Effector CD4-positive, alpha-beta T cell (primary cell): ENCODE measurements around the gene GNG7.

ENCODE experiments used
- DNase-seq: peaks from one replicate; pipeline ENCODE4 v3.0.0-alpha.2; 2020
- total RNA-seq: gene quantifications from one replicate; lab custom pipeline; 2026; lab: John Stamatoyannopoulos, UW

The GNG7 gene
- 3.2 reads per million, percentile 12 among the genes with 10 or more reads in this experiment for total RNA-seq

DNA sequence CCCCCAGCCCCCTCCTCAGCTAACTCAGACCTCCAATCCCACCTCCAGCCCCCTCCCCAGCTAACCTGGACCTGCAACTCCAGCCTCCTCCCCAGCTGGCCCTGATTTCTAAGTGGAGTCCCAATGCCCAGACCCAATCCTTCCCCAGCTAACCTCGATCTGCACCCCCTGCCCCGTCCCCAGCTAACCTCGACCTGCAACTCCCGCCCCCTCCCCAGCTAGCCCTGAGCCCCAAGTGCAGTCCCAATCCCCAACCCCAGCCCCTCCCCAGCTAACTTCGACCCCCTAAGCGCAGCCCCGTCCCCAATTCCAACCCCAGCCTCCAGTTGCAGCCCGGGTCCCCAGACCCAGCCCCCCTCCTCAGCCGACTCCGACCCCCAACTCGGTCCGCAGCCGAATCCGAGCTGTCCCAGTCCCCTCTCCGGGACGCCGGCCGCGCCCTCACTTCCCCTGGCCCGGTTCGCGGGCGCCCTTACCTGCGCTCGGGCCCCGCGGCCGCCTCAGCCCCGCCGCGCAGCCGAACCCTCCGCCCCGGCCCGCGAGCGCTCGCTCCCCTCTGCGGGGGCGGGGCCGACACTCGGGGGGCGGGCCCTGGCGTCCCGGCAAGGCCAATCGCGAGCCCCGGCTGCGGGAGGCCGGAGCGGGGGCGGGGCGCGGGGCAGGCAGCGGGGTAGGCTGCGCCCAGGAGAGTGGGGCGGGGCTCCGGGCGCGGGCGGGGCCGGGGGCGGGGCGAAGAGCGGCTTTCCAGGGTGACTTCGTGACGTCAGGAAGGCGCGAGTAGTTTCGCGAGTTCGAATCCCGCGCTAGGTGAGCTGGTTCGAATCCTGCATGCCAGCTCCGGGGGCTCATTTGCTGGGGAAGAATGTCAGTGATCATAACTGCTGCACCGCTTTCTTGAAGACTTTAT, at the start of gene GNG7:
TSS of gene GNG7 (minus strand) at position 525 of the 907 bp plus-strand sequence. CDS start 182,006 bp downstream, outside the sequence.
- DNase-seq: peak; percentile 89

DNA sequence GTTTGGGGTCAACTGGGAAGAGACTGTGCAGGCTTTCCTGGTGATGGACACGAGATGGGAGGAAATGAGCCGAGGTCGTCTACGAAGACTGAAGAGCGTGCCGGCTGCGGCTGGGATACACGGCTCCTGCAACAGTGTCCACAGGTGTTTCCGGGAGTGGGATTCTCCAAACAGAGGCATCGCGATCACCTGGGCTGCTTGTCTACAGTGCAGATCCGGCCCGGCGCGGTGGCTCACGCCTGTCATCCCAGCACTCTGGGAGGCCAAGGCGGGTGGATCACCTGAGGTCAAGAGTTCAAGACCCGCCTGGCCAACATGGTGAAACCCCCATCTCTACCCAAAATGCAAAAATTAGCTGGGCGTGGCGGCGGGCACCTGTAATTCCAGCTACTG, 48.9 kb upstream of the GNG7 start:
- DNase-seq: no peak

DNA sequence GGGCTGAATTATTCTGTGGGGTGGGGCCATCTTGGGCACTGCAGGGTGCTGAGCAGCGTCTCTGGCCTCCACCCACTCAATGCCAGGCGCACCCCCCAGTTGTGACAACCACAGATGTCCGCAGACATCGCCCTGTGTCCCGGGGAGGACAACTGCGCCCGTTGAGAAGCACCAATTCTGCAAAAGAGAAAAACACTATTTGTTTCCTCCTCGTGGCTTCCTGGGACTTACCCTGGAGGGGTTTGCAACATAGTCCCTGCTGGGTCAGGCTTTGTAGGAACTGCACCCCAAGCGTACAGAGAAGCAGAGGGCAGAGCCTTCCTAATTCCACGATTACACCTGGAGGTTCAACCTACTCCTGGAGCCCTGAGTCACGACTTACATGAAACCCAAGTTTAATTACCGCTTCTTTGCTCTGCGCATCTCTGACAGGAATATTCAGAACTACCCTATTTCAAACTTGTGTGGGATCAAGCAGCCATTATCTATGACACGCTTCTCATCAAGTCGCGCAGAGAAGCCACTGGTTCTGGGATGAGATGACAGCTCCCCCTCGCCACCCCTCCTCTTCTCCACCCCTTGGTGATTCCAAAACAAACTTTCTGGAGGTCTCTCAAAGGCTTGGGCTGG, 48.4 kb upstream of the GNG7 start:
- DNase-seq: no peak

DNA sequence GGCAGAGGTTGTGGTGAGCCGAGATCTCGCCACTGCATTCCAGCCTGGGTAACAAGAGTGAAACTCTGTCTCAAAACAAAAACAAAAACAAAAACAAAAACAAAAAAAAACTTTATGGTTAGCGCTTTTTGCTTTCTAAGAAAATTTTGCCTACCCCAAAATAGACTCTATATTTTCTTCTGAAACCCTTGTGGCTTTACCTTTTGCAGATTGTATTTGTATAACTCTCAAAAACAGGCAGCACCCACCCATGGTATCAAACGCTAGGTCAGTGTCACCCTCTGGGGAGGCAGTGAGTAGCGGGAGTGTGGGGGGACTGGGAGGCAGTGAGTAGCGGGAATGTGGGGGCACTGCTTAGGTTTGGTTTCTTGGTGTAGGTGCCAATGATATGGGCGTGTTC, 44.9 kb upstream of the GNG7 start:
- no peak for DNase-seq

DNA sequence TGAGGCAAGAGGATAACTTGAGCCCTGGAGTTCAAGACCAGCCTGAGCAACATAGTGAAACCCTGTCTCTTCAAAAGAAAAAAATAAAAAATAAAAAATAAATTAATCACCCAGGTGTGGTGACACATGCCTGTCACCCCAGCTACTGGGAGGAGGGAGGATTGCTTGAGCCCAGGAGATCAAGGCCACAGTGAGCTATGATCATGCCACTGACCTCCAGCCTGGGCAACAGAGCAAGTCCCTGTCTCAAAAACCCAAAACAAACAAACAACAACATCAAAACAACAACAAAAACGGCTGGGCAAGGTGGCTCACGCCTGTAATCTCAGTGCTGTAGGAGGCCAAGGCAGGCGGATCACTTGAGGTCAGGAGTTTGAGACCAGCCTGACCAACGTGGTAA, 41.6 kb upstream of the GNG7 start:
- no peak for DNase-seq

DNA sequence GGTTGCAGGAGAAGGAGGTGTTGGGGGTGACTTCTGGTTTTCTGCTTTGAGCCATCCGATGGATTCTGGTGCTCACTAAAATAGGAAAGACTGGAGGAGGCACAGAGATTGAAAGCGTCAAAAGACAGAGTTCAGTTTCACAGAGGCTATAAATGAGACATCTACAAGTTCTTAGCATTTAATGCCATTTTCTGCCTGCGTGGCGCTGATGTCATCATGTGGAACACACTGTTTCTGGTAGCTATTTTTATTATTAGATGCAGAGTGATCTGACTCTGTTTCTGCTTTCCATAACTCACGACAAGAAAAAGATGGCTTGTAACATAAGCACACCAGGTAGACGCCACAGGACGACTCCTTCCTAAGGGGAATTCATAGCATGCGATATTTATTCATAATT, 40.6 kb upstream of the GNG7 start:
- DNase-seq: no peak

DNA sequence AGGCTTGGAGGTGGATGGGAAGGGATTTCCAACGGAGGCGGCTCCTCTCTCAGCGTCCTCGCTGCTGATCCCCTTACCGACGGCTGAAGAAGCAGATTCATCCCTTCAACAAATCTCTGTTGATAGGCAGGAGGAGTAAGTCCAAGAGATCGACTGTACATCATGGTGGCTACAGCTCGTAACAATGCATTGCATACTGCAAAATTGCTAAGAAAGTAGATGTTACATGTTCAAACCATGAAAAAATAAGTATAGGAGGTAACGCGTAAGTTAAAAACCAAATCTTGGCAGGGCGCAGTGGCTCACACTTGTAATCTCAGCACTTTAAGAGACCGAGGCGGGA, 37.8 kb upstream of the GNG7 start:
- no peak for DNase-seq

DNA sequence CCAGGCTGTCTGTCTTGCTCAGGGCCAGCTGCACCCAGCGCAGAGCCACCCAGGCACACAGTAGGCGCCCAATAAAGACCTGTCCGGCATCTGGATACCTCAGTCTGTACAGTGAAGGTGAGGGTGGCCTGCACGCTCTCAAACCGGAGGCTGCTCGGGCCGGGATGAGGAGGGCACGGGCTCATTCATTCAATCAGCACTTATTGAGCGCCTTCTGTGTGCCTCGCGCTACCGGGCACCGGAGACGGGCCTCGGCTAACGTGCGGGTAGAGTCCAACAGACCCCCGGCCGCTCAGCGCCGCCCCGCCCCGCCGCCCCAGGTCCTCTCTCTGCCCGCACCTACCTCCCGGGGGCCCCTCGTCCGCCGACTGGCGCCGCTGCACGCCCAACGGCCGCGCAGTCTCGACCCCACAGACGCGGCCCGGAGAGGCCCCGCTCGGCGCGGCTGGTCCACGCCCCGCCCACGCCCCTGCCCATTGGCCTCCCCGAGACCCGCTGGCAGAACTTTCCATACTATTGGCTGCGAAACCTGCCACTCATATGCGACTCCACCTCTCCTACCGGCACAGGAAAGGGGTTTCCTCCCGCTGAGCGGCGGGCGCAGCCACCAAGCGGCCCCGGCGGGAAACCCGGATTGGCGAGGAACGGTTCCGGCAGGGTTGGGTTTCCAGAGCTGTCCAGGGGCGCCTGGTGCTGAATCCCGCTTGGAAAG, 37.3 kb upstream of the GNG7 start, which contains the start of gene SLC39A3:
TSS of gene SLC39A3 (minus strand) at position 416 of the 712 bp plus-strand sequence. CDS start 2,760 bp downstream, outside the sequence.
- DNase-seq: peak; percentile 100

DNA sequence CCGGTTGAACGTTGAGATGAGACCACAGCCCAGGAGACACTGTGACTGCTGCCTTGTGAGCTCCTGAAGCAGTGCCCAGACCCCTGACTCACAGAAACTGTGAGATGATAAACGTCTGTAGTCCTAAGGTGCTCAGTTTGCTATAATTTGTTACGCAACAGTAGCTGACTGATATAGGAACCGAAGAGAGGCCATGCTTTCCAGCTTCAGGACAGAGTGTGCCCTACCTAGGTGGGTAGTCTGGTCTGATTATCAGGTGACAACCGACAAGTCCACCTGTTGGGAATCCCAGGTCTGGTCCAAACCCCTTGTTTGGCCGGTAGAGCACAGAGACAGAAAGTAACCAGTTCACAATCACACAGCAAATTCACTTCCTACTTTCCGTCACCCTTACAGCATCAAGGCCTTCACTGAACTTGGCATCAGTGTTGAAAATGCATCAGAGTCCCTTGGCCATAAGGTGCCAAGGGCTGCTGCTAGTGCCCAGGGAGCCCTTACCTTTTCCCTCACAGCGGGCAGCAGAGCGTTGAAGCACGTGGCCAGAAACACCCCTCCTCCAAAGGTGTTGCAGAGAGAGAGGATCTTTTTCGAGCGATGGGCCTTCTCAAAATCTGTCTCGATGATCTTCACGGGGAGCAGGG, 34.2 kb upstream of the GNG7 start:
- no peak for DNase-seq

DNA sequence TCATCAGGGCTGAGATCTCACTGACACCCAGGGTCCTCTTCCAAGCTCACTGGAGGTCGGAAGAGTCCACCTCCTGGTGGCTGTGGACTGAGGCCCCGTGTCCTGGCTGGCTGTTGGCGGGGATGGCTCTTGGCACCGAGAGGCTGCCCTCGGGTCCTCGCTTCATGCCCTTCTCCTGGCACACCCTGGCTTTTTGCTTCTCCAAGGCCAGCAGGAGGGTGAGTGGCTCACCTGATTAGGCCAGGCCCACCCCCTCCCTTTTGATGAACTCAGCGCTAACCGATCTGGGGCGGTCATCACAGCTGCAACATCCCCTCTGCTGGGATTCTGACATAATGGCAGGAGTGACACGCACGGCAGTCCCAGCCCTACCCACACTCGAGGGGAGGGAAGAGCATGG, 32.9 kb upstream of the GNG7 start:
- DNase-seq: no peak

DNA sequence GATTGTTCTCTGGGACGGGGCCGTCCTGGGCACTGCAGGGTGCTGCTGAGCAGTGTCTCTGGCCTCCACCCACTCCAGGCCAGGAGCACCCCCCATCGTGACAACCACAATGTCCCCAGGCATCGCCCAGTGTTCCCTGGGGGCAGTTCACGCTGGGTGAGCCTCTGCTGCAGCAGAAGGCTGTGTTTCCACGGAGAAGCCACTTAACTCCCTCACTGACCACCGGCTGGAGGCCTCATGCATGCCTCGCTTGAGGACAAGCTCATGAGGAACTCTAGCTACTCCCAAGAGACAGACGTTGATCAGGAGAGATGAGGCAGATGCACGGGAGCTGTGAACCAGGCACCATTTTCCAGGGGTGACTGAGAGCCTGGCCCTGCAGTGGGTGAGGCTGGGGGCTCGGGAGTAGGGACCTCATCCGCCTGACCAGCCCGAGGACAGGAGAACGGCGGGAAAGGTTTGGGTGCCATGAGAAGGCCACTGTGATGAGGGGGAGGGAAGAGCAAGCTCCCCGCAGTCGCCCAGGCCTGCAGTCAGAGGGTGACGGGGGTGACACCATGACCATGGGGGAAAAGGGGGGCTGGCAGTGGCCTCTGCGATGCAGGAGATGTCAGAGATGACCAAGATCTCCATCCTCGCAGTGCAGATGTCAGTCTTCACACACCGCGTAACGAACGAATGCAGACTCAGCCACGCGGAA, 32.2 kb upstream of the GNG7 start:
- DNase-seq: no peak

DNA sequence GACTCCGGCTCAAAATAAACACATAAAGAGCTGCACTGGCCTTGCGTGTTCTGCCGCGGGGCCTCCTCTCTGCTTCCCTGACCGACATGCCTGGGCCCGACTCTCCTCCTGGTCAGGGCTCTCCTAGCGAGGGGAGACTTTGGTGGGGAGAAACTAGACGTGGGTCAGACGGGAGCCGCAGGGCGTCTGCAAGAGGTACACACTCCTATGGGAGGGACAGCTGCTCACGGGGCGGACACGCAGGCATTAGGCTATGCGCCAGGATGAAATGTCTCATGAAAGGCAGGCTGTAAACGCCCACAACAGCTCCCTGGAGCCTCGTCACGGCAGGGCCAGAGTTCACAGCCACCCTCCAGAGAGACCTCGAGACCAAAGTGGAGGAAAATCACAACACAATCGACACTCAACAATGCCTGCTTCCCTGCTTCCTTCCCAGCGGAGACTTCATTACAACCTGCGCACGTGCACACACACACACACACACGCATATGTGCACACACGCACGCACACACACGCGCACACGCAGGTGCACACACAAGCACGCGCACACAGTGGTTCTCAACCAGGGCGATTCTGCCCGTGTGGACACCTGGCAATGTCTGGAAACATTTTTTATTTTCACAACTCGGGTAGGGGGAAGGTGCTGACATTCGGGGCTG, 31.6 kb upstream of the GNG7 start:
- no peak for DNase-seq

DNA sequence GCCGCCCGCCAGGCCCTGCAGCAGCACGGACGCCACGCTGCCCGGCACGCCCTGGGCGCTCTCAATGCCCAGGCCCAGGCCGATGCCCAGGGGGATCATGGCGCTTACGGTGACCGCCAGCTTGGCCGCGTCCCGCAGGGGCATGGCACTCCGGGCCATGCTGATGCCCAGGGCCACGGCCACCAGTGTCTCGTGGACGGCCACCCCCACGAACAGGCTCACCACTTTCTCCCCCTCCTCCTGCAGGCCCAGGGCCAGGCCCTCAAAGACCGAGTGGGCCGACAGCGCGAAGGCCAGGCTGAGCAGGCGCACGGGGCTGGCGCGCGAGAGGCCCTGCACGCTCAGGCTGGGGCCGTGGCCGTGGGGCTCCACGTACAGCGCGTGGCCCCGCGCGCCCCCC, 30.4 kb upstream of the GNG7 start:
- DNase-seq: no peak

DNA sequence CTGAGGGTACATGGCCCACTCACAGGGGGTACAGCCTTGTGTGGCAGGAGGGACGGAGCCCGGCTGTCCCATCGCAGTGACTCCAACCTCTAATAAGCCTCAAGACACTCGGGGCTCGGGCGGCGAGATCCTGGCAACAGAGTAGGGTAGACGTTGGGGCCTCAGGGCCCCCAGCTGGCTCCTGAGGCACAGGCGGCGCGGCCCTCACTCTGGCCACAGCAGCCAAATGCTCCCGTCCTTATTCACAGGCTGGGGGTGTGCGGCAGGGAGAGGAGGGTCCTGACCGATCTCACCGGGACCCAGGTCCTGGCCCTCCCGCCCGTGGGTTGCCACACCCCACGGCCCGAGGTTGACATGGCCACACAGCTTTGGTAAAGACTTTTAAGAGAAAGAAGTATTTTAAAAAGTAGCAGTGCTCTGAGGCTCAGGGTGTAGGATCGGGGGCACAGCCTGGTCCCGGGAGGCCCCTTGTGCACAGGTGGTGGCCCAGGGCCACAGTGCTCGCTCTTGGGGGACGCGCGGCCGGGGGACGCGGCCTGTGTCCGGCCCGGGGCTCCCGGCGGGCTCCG, 29.7 kb upstream of the GNG7 start:
- DNase-seq: no peak

DNA sequence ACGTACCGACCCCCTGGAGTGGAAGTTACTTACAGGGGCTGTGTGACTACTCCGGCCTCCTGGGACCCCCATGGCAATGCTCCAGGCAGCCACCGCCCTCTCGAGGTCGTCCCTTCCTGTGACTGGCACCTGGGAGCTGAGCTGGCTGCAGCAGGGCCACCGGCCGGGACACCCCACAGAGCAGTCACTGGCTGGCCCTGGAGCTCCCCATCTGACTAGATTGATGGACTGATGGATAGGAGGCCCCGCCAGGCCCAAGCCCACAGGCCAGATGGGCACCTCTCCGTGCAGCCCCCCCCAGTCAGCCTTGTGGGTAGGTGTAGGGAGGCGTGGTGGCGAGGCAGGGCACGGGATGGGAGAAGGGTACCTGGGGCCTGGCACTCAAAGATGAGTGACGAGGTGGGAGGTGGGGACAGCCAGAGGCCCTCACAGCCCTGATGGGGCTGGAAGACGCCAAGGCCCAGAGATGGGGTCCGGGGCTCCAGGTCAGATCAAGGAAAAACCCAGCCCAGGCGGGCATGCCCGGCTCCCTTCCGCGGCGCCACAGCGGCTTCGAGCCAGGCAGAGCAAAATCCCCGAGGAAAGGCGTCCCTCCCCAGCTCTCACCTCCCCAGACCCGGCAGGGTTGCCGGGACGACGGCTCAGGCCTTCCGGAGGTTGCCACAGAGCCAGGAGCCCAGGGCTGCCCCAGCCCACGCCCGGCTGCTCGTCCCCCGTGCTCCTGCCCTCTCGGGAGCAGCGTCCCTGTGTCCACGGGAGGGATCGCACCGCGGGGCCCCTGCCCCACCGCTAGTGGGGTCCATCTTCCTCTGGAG, 28.9 kb upstream of the GNG7 start:
- DNase-seq: no peak

DNA sequence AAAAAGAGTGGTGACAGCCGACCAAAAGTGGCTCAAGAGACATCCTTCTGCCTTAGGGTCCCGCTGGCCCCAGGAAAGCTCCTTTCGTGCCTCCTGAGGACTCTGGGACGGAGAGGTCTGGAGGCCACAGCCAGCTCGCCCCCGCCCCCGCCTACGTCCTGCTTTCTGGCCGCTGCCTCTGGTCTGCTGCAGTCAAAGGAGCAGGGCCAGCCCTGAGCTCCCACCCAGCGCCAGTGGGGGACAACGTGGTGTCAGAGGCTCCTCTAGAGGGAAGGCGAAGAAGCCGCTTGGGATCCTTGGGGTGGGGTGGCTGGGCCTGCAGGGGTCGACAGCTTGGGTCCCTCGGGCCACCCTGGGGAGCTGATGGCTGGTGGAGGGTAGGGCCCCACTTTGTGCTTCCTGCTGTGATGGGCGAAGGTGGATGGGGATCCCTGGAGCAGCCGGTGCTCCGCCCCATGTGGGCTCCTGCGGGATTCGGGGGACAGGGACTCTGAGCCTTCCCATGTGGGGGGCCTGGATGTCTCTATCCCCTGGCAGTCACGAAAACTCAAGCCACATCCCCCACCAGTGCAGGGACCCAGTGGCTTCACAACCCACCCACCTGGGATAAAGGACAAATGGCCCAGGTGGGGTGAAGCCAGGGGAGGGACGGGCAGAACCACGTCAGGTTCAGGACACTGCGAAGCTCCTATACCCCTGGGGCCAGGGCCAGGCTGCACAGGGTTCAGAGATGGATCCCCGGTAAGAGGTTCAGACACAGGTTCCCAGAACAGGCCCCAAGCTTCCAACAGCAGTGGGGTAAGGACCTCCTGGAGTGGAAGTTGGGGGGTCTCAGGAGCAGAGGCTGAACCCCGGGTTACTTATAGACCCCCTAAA, 27.7 kb upstream of the GNG7 start:
- DNase-seq: no peak

DNA sequence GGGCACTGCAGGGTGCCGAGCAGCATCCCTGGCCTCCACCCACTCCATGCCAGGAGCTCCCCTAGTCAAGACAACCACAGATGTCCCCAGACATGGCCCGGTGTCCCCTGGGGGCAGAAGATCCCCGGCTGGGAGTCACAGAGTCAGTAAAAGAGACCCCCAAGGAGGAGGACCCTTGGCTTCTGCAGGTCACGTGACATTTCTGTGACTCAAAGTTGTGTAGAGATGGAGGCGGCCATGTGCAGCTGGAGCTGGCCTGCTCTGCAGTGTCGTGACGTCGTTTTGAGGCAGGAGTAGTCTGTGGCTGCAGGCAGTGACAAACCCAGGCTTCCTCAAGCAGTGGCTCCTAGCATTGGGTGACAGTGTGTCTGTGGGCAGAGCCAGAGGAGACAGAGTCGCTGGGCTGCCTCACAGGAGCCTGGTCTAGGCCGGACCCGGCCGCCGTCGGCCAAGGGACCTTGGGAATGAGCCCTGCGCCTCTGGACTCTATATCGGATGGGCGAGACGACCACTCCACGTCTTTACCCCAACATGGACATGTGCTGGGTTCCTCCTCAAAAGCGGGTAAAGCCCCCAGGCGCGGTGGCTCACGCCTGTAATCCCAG, 26.4 kb upstream of the GNG7 start:
- no peak for DNase-seq

DNA sequence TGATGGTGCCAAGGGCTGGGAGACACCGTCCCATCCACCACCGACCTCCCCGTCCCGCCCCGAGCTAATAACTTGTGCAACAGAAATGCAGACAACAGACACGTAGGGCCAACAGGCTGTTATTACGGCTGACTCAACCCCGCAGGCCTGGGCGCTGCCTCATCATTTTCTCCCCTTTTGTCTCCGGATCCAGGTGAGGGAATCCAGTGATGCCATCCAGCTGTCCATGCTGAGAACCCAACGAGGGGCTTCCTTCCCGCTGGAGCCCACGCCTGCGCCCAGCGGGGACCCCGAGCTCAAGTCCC, 25.1 kb upstream of the GNG7 start:
- no peak for DNase-seq
